Cardiac septum (tissue), 1 donor: ENCODE results near the gene MRGPRG. TPM values are rescaled to one million over a fixed set of nuclear protein-coding genes. Genes with fewer than 3 reads are reported as not detected.
A peak's percentile ranks its signal among the peaks of the same experiment; 100 is the strongest.

ENCODE experiments used
- DNase-seq: peaks from one replicate; pipeline ENCODE4 v3.0.0-alpha.2; 2020; ENCODE audit warnings: low spot score
- intact Hi-C: fragments of 100-400 bp; cut with DNase I; formaldehyde crosslinking; loops from one replicate; pipeline ENCODE4 v1.14.0; 2022
- total RNA-seq: library from RNA; stranded (reverse); fragmentation: NEBNext Ultra II Directional; extraction: Animal tissue kit (Norgen Biotek cat#: 25700); gene quantifications from one replicate; pipeline ENCODE4 v1.2.1, GENCODE V29; 2021
- donor health status: DM: no; HTN: no; CAD: no.

The MRGPRG gene
- total RNA-seq, 1 donor from 2014 or later: not detected

DNA sequence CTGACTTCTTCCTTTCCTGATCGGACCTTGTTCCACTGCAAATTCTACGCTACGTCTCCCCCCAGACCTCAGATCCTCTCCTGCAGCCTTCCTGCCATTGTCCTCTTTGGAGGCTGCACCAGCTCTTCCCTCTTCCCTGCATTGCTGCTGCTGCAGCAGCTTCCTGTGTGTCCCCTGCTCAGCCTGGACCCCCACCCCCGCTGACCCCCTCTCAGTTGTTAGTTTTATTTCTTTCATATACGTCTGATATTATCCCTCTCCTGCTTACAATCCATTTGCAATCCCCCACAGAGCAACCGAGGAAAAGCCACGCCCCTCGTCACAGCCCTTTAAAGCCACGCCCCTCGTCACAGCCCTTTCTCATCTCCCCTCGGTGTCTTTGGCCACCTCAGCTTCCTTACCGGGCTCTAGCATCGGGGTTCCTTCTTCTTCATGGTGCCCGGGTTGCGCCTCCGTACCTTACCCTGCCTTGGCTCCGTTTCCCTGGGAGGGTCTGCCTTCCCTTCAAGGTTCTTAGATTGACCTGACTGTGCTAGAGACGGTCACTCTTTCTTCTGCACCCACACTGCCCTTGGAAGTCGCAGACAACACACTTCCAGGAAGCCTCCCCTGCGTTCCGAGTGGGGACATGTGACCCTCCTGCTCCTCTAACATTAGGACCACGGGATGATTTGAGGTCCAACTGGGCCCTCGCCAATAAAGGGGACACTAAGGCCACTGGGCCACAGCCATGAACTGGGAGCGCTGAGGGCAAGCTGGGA, 4.8 kb downstream of the MRGPRG start:
- peak; percentile 64 for DNase-seq
- intact Hi-C loops: loop anchor here (2.0 kb wide), 1 partner anchor 103 kb away; no protein-coding TSS in a partner anchor

DNA sequence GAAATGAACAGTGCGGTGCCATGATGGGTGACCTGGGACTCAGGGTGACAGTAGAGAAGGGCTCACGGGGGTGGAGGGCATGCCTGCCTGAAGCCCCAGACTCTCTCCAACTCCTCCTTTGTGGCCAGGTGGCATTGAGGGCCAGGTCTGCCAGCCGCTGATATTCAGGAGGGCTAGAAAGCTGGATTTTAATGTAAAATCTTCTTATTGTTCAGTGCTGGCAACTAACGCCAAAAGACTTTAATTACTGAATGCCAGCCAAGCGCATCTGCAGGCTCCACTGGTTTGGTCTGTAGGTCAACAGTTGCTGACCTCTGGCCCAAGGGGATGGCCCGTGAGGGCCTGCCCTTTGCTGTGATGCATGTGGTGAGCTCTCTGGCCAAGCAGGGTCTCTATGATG, 10.3 kb downstream of the MRGPRG start:
- DNase-seq: no peak
- intact Hi-C loops: no loop called here

DNA sequence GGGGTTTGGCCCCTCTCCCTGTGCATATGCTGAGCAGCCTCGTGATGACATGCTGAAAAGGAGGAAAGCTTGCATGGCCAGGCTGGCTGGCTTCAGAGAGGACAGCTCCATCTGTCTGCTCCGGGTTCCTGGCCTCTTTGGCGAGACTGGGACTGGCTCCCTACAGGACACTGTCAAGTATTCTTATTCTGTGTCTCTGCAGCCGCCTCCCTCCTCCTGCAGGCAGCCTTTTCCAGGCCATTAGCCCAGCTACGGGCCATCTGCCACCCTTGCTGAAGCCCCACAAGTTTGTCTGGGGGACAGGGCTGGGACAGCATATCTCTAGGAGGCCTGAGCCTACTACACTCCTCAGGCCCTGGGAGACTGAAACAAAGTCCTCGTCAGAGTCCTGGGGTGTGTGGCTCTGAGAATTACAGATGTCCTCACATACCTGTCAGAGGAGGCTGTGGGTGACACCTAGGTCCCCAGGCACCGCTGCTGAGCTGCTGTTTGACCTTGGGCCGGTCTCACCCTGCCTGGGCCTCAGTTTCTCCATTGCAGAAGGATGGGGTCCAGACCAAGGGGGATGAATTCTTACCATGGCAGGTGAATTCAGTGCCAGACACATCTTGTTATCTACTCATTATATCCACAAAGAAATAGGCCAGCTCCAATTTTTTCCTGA, 11.0 kb downstream of the MRGPRG start:
- intact Hi-C loops: no loop called here

DNA sequence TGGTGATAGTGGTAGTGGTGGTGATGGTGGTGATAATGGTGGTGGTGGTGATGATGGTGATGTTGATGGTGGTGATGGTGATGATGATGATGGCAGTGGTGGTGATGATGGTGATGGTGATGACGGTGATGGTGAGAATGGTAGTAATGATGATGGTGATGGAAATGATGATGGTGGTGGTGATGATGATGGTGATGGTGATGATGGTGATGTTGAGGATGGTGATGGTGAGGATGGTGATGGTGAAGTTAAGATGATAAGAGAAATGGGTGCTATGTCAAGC, 11.8 kb downstream of the MRGPRG start:
- intact Hi-C loops: no loop called here

More for the DNA sequence above, 11.0 kb downstream of the MRGPRG start:
- DNase-seq: no peak

DNA sequence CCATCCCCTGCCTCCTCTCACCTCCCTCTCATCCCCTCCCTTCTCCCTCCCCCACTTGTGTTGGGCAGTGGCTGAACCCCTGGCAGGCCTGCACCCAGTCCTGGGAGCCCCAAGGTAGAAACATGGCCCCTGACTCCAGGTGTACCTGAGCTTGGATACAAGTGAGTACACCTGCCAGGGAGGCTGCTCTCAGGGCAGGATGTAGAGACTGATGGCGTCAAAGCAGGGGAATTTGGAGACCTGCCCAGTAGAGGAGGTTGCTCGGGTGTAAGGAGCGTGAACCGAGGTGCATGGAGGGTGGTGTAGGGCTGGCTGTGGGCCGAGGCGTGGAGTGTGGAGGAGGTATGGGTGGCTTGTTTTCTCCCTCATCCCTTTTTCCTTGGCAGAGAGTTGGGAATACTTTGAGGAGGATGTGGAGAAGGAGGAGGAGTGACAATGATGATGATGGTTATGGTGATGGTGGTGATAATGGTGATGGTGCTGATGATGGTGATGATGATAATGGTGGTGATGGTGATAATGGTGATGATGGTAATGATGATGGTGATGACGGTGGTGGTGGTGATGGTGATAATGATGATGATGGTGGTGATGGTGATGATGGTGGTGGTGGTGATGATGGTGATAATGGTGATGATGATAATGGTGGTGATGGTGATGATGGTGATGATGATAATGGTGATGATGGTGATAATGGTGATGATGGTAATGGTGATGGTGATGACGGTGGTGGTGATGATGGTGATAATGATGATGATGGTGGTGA, 12.3 kb downstream of the MRGPRG start:
- intact Hi-C loops: no loop called here

More for the DNA sequence above, 11.8 kb downstream of the MRGPRG start:
- DNase-seq: no peak

DNA sequence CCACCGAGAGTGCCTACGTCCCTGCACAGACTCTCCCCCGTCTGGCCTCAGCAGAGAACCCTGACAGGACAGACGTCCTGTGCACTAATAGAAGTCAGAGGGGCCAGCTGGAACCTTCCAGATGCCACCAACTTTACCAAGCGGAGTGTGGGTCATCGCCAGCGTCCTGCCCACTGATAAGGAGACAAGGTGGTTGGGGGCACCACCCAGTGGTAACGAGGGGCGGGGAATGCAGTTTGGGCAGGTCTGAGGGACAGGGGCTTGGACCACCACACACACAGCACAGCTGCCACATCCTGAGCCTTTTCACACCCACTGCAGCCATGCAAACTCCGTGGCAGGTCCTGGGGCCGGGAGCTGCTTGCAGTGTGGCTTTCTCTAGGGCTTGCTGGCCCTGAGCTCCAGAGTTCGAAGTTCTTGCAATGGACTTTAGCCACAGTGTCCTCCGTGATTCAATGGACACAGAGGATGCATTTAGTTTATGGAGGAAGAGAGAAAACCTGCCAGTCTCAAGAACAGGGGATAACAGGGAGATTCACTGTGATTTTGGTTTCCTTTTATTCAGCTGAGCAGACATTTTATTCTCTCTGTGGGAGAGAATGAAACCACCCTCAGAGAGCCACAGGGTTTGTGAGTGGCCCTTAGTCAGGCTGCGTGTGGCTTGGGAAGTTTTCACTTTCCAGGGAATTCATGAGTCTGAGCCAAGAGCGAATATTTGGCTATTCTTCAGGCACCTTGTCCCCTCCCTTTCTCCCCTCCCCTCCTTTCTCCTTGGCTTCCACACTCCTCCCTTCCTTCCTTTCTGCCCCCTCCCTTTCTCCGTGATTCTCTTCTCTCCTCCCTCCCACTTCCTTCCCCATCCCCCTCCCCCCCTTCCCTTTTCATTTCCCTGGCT, 13.1 kb downstream of the MRGPRG start:
- DNase-seq: no peak
- intact Hi-C loops: no loop called here

More for the DNA sequence above, 12.3 kb downstream of the MRGPRG start:
- no peak for DNase-seq

DNA sequence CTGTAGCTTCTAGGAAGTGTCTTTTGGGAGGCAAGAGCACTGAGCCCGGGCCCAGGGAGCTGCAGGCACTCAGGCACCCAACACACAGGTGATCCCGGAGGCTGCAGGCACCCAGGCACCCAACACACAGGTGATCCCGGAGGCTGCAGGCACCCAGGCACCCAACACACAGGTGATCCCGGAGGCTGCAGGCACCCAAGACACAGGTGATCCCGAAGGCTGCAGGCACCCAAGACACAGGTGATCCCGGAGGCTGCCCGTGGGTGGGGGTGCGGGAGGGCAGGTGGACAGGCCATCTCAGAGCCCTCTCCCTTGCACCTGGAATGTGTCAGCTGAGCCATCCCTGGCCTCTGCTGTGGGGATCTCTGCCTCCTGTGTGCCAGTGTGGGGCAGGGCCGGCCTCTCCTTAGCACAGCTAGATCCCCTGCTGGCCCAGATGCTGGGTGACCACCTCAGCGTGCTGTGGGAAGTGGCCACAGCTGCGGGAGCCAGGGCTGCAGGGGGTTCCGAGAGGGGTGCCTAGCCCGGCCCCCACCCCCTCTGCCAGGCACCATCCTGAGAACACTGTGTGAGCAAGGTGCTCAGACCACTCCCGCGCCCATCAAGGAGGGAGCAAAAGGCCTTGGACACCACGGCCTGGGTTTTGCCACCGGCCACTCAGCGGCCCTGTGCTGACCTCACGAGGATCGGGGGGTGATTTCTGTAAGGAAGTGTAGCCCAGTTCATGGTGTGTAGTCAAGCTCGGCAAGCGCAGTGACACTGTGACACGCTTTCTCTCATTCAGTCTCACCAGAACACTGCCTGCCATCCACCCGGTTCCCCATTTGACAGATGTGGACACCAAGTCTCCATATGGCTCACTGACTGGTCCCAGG, 14.2 kb downstream of the MRGPRG start:
- no peak for DNase-seq
- intact Hi-C loops: no loop called here

DNA sequence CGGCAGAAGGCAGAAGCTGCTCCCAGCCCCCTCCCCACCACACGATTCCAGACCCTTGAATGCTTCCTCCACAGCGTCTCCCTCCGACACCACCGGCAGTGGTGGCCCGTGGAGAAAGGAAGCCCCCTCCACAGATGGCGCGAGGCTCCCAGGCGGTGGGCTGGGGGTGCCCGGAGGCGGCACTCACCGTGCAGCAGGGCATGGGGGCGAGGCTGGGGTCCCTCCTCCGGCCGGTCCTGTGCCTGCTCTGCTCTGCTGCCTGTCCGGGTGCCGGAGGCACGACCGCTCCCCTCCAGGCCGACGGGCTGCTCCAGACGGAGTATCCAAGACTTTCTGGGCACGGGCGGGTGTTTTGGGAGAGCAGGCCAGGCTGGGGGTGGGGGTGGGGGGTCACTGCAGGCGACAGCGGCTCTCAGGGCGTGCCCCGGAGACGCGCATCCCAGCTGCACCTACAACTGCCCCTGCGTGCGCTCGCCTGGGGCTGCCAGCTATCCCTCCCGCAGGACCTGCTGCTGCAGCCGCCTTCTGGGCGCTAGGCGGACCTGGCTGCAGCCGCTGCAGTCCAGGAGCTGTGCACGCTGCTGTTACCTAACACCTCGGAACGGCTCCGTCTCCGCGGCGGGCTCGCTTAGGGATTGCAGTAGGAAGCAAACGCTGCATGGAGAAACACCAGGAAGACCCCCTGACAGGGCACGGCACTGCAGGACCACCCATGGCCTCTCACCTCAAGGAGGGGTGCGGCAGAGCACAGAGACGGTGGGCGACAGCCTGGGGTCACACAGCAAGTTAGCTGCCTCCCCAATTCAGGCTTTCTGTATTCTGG, 15.2 kb downstream of the MRGPRG start:
- intact Hi-C loops: no loop called here
- DNase-seq: peak; percentile 58

DNA sequence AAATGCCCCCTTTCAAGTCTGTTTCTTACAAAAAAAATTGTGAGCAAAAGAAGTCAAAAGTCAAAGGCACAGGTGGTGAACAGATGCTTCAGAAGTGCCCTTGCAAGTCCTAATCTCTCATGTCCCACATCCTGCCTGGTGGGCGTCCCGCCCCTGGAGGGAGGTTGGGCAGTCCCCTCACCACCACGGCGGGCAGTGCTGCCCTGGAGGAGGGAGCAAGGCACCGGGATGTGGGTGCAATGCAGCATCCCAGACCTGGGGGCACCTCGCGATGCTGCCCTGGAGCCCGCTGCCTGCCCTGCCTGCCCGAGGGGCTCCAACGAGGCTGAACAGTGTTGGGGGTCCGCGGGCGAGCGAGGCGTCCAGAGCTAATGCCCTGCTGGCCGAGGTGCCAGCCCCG, 15.9 kb downstream of the MRGPRG start:
- DNase-seq: peak; percentile 62
- intact Hi-C loops: no loop called here

DNA sequence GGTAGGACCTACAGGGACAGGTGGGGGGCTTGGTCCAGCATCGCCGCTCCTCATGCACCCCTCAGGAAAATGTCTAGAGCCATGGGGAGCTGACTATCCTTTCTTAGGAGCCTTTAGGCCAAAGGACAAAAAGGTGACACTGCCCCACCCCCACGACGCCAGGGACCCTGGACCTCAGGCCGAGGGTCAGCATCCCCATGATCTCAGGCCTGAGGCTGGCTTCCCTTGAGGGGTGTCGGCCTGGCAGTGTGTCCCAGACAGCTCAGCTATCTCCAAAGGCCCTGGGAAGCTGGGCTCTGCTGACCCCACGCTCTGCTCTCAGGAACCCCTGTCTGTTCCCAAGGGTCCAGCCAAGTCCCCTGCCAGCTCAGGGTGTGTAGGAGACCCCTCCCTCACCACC, 16.3 kb downstream of the MRGPRG start:
- intact Hi-C loops: no loop called here
- no peak for DNase-seq

DNA sequence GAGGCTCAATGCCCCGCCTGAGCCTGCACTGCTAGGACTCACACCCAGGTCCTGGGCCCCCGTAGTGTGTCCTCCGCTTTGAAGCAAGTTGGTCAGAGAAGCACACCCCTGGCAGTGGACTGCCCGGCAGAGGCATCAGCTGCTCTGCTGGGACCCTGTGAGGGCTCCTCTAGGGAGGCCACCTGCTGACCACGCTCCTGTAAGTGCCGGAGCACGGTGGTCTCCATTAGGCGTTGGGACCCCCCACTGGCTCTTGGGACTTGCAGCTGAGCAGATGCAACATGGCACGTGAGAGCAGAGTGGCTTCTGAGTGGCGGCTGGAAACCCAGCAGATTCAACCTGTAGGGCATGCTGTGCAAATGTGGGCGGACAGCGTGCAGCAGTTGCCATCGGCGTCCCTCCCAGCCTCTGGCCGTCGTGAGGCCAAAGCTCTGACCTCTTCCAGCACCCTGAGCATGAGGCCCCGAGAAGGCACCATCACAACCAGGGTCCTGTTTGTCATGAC, 16.9 kb downstream of the MRGPRG start:
- intact Hi-C loops: no loop called here

DNA sequence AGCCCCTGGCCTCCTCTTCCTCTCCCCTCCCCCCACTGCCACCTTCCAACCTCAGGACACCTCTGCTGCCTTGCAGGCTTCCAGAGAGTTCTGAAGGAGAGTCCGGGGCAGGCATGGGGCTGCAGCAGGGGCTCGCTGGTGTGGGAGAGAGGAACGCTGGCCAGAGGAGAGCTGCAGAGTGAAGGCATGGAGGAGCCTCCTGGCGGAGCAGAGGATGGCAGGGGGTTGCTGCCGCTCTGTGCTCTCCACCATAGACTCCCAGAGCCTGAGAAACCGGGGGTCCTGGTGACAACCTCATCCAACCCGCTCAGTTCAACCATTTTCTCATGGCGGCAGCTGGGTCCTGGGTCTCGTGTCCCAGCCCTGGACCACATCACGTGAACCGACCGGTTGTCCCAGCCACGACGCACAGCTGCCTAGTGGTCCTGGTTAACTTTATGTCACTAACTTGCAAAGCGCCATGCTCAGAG, 17.5 kb downstream of the MRGPRG start:
- DNase-seq: no peak
- intact Hi-C loops: no loop called here

More for the DNA sequence above, 16.9 kb downstream of the MRGPRG start:
- peak; percentile 63 for DNase-seq

DNA sequence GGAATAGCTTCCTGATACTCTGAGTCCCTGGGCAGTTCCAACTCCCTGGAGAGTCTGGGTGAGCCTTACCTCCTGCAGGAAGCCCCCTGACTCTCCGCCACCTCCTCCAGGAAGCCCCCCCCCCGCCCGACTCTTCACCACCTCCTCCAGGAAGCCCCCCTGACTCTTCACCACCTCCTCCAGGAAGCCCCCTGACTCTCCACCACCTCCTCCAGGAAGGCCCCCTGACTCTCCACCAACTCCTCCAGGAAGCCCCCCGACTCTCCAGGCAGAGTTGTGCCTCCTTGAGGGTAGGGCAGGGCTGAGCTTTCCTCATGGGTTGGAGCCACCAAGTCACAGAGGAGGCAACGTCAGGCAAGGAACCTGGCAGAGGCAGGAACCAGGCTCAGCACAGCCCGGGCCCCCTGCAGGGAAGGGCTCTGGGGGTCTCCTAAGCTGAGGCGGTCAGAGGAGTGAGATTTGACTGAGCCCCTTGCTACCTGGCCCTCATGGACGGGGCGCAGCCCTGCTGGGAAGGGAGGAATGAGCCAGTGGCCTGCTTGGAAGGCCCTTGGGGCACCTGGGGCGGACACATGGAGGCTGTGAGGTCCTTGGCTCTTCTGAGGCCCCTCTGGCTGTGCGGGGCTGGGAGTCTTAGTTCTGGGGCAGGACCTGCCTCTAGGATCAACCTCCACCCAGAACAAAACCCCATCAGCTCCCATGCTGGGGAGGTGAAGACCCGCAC, 18.1 kb downstream of the MRGPRG start:
- DNase-seq: no peak
- intact Hi-C loops: no loop called here

DNA sequence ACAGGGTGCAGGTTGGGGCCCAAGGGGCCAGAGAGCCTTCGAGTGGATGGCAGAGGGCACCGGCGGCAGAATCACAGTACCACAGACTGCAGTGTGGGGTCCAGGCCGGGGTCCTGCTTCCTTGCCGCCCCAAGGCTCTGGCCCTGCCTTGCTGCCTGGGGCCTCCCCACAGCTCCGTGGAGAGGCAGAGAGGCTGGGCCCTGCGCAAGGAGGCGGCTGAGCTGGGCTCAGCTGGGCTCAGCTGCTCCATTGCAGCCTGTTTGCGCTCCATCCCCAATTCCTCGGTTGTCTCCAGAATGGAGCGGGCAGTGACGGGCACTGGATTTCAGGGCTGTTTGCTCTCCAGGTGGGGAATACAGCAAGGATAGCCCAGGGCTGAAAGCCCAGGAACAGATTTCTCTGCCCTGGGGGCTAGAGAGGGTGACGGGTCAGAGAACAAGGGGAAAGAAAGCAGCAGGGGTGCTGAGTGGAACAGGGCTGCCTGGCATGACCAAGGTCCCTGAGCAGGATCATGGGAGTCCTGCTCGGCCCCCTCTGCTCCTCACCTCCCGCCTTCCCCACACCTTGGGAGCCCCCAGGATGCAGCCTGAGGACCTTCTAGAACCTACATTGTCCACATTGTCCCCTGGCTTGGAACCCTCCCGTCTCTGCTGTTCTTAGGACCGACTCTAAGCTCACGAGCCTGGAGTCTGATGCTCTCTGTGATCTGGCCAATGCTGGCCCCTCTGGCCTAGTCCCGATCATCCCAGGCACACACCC, 18.9 kb downstream of the MRGPRG start:
- no peak for DNase-seq

DNA sequence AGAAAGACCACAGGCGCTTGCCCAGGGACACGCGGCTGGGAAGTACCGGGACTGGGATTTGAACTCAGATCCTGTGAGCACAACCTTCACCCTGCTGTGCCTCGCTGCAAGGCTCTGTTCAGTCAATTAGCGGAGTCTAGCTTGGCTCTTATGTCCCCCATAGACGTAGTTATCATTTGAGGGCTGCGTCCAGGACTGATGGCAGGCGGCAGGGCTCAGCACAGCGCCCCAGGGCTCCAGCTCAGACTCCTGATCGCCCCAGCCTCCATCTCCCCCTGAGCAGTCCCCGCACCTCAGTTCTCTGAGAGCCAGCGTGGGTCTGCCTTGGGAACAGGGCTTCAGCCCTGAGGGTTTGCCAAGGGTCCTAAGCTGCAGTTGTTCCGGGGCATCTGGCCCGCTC, 19.8 kb downstream of the MRGPRG start:
- DNase-seq: no peak
- intact Hi-C loops: no loop called here

More for the DNA sequence above, 18.9 kb downstream of the MRGPRG start:
- intact Hi-C loops: no loop called here

DNA sequence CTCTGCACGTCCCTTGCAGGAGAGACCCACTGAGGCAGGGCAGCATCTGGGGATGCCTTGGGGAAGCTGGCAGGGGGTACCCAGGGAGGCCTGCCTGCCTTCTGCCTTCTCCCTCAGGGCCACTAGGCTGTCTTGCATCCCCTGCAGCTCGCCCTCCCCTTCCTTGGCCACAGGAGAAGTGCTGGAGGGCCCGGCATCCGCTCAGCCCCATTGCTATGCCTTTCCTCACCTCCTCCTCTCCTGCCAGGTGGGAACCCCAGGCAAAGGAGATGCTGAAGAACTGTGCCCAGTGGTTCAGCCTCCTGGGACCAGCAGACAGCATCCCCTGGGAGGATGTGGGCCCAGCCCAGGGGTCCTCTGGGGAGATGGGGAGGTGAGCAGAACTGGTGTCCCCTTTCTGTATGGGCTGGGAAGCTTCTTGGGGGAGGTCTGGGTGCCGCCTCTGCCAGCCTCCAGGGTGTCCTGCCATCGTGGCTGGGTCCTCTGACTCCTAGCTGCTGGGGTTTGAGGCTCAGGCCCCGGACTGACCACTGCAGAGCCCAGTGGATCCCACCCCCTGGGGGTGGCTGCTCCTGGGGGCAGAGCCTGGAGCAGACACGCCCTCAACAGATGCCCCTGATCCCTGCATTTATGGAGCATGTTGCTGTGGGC, 20.6 kb downstream of the MRGPRG start:
- DNase-seq: no peak
- intact Hi-C loops: no loop called here
